Muscle layer of duodenum (tissue), 2 donors: ENCODE data around the gene GCM1.
"Not testable (repeated sequence)": the region's sequence is repeated elsewhere in the genome, so short reads cannot be mapped to it uniquely, and the experiment has no call there.

Source experiments
- H3K27ac ChIP-seq: one replicate; pipeline ENCODE4 v1.7.0; 2013; ENCODE audit warnings: mild to moderate bottlenecking, low read length
- H3K27me3 ChIP-seq: one replicate; pipeline ENCODE4 v1.7.0; 2013; ENCODE audit warnings: low read depth, mild to moderate bottlenecking, control low read depth, low read length
- H3K36me3 ChIP-seq, 2 donors: one replicate each; pipeline ENCODE4 v1.7.0; 2013; ENCODE audit warnings: low read length in 2 of 2, control low read depth in 1 of 2, mild to moderate bottlenecking in 1 of 2; ENCODE audit not compliant: insufficient read depth in 2 of 2, control insufficient read depth in 1 of 2
- H3K4me1 ChIP-seq, 2 donors: one replicate each; pipeline ENCODE4 v1.7.0; 2013; ENCODE audit warnings: low read length in 2 of 2, mild to moderate bottlenecking in 2 of 2, control low read depth in 1 of 2, moderate library complexity in 1 of 2; ENCODE audit not compliant: insufficient read depth in 2 of 2, control insufficient read depth in 1 of 2
- H3K4me3 ChIP-seq, 2 donors: one replicate each; pipeline ENCODE4 v1.7.0; 2013; ENCODE audit warnings: low read length in 2 of 2, low read depth in 1 of 2, mild to moderate bottlenecking in 1 of 2
- H3K9me3 ChIP-seq, 2 donors: one replicate each; pipeline ENCODE4 v1.7.0; 2013; ENCODE audit warnings: low read length in 2 of 2, control low read depth in 1 of 2, mild to moderate bottlenecking in 1 of 2; ENCODE audit not compliant: control insufficient read depth in 1 of 2
- donor health status: healthy.

The GCM1 gene

DNA sequence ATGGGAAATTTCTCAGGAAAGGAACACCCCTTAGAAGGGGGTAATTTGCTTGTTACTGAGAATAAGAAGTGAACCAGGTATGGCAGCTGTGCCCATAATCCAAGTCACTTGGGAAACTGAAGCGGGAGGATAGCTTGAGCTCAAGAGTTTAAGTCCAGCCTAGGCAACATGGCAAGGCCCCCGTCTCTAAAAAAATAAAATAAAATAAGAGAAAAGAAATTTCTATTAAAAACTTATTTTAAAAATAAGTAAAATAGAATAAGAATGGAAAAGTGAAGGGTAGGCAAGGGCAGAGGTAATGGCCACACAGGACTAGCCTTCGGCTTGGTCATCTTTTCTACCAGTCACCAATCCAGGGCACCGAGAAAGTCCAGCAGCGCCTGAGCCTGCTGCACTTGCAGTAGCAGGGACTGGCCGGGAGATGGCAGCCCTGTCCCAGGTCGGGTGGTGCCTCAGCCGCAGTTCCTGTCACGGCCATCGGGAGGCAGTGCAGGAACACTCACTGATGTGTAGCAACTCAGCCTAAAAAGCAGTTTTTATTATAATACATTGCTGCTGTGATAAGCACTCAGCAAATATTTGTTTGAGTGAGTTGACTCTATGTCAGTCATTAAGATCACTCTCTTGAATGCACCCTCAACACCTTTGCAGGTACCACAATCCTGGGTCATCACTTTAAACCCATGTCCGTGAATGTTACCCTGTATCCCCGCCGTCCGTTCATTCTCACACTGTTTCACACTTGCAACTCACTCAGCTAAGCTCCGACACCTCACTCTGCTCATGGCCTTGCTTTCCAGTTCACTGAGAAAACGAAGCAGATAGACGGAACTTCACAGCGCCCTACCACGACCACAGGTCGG lies 23.2 kb upstream of the GCM1 start:
- Histone ChIP-seq H3K27me3 (no peaks in the 10 kb centered on the region), H3K4me1 (peaks cover 0 to 2% of the 10 kb centered on the region in 2 donors), H3K27ac (no peak overlapping the region), H3K4me3 (no peak overlapping the region), H3K36me3 (no peaks in the 10 kb centered on the region), H3K9me3 (no peaks in the 10 kb centered on the region)

DNA sequence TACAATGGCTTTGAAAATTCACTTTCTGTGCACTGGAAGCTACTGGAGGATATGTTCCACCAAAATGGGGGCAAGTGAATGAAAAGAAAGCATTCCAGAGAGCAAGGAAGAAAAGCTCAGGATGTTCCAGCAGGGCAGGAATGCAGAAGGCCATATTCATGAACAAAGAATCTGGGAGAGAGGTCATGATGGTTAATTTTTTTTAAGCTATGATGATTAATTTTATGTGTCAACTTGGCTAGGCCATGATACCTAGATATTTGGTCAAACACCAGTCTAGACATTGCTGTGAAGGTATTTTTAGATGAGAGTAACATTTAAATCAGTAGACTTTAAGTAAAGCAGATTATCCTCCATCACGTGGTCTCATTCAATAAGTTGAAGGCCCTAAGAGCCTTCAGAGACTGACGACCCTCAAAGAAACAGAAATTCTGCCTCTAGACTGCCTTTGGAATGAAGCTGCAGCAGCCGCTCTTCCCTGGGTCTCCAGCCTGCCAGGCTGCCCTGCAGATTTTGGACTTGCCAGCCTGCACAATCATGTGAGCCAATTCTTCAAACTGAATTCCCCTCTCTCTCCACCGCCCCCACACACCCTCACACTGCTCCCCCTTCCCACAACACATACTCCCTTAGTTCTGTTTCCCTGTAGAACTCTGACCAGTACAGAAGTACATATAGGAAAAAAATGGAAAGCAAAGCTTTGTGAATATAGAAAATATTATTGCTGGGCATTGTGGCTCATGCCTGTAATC lies 20.1 kb upstream of the GCM1 start:
- H3K4me1 ChIP-seq, result peaks cover 0 to 6% of the 10 kb centered on the region in 2 donors
- no peaks in the 10 kb centered on the region for H3K9me3 ChIP-seq
- H3K4me3 ChIP-seq, result no peak overlapping the region
- no peak overlapping the region for H3K27ac ChIP-seq
- no peaks in the 10 kb centered on the region for H3K27me3 ChIP-seq
- no peaks in the 10 kb centered on the region for H3K36me3 ChIP-seq

DNA sequence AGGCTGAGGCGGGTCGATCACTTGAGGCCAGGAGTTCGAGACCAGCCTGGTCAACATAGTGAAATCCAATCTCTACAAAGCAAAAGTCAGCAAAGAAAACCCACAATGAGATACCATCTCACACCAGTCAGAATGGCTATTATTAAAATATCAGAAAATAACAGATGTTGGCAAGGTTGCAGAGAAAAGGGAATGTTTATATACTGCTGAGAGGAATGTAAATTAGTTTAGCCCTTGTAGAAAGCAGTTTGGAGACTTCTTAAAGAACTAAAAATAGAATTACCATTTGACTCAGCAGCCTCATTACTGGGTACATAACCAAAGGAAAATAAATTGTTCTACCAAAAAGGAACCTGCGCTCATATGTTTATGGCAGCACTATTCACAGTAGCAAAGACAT lies 16.7 kb upstream of the GCM1 start:
- Histone ChIP-seq H3K36me3 (no peaks in the 10 kb centered on the region), H3K27ac (no peak overlapping the region), H3K27me3 (no peaks in the 10 kb centered on the region), H3K4me3 (no peak overlapping the region), H3K4me1 (peaks cover 0 to 6% of the 10 kb centered on the region in 2 donors), H3K9me3 (no peaks in the 10 kb centered on the region)

DNA sequence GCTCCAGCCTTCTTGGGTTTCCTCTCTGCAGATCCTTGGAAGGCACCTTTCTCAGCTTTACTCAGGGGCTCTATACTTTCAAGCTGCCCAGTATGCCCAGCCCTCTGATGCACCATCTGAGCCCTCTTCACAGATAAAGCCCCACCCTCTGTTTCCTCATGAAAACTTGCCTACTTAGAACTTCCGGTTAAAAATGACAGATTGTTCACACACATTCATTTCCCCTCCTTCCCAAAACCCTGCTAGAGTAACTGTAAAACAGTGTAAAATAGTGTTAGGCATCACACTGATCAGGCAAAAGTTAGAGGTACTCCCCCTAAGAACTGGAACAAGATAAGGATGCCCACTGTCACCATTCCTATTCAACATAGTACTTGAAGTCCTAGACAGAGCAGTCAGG lies 14.0 kb upstream of the GCM1 start:
- no peak overlapping the region for H3K4me3 ChIP-seq
- H3K36me3 ChIP-seq, result no peaks in the 10 kb centered on the region
- peaks cover 0 to 6% of the 10 kb centered on the region in 2 donors for H3K4me1 ChIP-seq
- H3K27ac ChIP-seq, result no peak overlapping the region
- H3K9me3 ChIP-seq, result no peaks in the 10 kb centered on the region
- no peaks in the 10 kb centered on the region for H3K27me3 ChIP-seq

DNA sequence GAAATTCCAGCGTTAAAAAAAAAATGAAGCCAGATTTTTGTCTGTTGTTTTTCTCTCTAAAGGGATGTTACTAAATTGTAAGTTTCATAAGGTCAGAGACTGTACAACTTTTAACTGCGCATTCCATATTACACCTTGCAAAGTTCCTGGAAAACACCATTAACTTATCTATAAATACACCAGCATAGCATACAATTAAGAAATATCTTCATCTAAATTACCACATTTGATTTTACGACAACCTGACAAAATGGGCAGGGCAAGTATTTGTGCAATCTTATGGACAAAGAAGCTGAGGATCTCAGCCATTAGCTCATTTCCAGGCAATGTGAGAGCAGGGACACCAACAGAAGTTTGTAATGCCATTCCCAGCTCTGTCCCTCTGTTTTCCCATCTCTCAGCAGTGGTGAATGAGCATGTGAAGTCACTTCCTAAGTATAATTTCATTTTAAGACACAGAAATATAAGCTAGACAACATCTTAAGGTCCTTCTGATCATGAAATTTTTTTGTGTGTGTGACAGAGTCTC lies 12.9 kb upstream of the GCM1 start:
- Histone ChIP-seq H3K4me3 (no peak overlapping the region), H3K36me3 (no peaks in the 10 kb centered on the region)

DNA sequence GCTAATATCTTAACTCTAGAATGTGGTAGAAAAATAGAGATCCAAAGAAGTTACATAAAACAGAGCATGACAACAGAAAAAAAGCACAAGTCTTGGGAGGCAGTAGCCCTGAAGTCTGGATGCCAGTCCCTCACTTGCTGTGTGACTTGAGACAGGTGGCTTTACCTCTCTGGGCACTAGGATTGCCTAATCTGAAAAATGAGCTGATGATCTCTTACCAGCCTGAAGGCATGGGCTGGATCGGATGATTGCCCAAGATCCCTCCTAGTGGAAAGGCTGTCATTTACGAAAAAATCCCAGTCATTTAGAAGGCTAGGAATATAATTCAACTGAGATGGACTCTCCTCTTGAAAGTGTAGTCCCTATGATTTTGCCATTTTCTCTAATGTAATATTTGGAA lies 10.9 kb upstream of the GCM1 start:
- no peaks in the 10 kb centered on the region for H3K27me3 ChIP-seq
- H3K27ac ChIP-seq, result no peak overlapping the region
- H3K36me3 ChIP-seq, result no peaks in the 10 kb centered on the region

More for the DNA sequence above, 12.9 kb upstream of the GCM1 start:
- Histone ChIP-seq H3K4me1 (peaks cover 0 to 3% of the 10 kb centered on the region in 2 donors), H3K9me3 (no peaks in the 10 kb centered on the region), H3K27me3 (no peaks in the 10 kb centered on the region), H3K27ac (no peak overlapping the region)

DNA sequence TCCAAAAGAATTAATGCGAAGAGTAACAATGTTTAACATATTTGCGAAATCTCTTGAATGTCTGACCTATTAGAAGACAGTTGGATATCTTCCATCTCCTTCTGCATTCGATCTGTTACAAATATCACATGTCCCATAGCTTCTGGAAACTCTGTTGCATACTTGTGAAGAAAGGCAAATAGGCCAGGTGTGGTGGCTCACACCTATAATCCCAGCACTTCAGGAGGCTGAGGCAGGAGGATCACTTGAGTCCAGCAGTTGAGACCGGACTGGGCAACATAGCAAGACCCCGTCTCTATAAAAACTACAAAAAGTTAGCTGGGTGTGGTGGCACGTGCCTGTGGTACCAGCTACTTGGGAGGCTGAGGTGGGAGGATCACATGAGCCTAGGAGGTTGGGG lies 9.4 kb upstream of the GCM1 start:
- not testable (repeated sequence) for H3K9me3 ChIP-seq, H3K4me3 ChIP-seq, H3K36me3 ChIP-seq, H3K4me1 ChIP-seq, H3K27ac ChIP-seq, H3K27me3 ChIP-seq

More for the DNA sequence above, 10.9 kb upstream of the GCM1 start:
- Histone ChIP-seq H3K4me1 (no peaks in the 10 kb centered on the region), H3K4me3 (no peak overlapping the region), H3K9me3 (no peaks in the 10 kb centered on the region)

DNA sequence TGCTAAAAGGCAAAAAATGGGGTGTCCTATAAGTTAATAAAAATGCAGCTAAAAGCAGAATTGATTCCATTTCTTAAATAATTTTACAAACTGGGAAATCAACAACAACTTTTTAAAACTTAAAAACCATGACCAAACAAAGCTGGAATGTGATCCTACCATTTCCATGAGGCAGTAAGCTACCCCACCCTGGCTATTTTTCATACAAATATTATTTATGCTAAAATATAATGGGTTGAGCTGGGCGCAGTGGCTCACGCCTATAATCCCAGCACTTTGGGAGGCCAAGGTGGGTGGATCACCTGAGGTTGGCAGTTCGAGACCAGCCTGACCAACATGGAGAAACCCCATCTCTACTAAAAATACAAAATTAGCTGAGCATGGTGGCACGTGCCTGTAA lies 6.6 kb upstream of the GCM1 start:
- H3K27ac ChIP-seq, H3K9me3 ChIP-seq, H3K27me3 ChIP-seq: not testable (repeated sequence)

DNA sequence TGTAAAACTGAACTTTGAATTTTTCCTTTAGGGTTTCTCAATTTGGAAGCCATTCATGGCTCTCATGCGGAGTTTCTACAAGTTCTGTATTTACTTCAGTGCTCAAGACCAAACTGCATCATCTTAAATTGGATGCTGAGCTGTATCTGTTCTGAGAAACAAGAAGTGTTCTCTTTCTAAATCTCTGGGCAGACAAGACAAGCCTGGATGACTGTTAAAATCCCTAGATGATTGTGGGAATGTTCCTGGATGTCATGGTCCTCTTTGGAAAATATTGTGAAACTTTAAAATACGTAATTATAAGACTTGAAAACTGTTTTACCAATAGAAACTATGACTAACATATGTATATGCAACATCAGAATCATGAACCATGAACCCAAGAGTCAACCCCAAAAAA lies 6.2 kb upstream of the GCM1 start:
- Histone ChIP-seq H3K27me3 (no peaks in the 10 kb centered on the region), H3K4me3 (no peak overlapping the region), H3K36me3 (no peaks in the 10 kb centered on the region), H3K9me3 (no peaks in the 10 kb centered on the region), H3K27ac (no peak overlapping the region), H3K4me1 (no peaks in the 10 kb centered on the region)

More for the DNA sequence above, 6.6 kb upstream of the GCM1 start:
- not testable (repeated sequence) for H3K36me3 ChIP-seq, H3K4me1 ChIP-seq, H3K4me3 ChIP-seq

DNA sequence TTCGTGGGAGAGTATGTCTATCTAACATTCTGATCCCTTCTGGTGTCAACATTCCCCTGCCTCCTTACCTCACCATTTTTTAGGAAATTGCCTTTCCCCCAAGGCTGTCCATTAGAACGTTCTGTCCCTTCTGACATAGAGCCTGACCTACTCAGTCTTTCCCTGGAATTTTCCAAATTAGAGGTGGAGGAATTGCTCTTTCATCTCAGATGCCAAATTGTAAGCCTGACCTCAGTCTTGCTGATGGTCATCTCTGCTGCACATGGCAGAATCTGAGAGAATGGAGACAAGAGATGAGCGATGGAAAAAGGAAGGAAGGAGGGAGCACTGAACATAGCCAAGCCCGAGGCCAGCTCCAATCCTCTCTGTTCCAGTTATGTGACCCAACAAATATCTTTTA lies 5.4 kb upstream of the GCM1 start:
- Histone ChIP-seq H3K36me3 (no peaks in the 10 kb centered on the region), H3K9me3 (no peaks in the 10 kb centered on the region), H3K4me3 (no peak overlapping the region), H3K4me1 (no peaks in the 10 kb centered on the region), H3K27me3 (no peaks in the 10 kb centered on the region), H3K27ac (no peak overlapping the region)

DNA sequence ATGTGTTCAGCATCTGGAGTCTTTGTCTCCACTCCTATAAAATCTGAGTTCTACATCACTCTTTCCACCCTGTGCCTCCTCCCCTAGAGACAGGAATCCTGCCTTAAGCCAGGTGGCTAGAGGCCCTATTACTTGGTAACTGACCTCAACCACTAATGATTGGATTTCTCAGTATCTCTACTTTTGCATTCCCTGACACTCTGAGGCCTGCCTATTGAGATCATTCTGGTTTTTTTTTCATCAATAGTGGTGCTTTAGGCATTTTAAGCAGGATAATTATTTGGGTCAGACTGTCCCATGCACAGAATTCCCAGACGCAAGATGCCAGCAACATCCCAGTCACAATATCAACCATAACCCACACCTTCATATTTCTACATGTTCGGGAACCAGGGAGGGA lies 3.9 kb upstream of the GCM1 start:
- Histone ChIP-seq H3K4me1 (no peaks in the 10 kb centered on the region), H3K27ac (no peak overlapping the region), H3K4me3 (no peak overlapping the region), H3K36me3 (no peaks in the 10 kb centered on the region), H3K9me3 (no peaks in the 10 kb centered on the region), H3K27me3 (no peaks in the 10 kb centered on the region)
